ENCODE data around the gene WLS.
"Not testable (repeated sequence)": the region's sequence is repeated elsewhere in the genome, so short reads cannot be mapped to it uniquely, and the experiment has no call there.

Gene WLS

GRCh38 chr1:68232289-68233148 is at the start of gene WLS:
TSS of gene WLS (minus strand) at chr1:68232523. CDS start at chr1:68232299, 224 bp downstream.
- DNase-seq: peak in 57 of 58 donors; percentile 17 to 86 (median 68)

DNA sequence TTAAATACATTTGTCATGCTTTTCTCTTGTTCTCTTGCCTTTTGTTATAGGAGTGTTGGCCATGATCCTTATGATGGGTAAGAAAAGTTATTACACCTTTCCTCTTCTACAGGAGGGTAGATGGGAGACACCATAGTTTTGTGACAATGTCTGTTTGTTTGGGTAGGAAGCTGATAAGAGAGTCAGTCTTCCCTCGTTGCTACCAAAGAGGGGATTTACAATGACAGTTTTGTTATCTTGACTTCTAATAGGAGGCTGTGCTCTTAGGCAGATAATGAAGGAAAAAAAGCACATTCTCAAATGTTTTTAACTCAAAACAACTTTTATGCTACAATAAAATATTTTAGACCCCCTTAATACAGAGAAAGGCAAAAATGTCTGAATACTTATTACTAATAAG is 48.0 kb upstream of the WLS start:
- DNase-seq: no peak

DNA sequence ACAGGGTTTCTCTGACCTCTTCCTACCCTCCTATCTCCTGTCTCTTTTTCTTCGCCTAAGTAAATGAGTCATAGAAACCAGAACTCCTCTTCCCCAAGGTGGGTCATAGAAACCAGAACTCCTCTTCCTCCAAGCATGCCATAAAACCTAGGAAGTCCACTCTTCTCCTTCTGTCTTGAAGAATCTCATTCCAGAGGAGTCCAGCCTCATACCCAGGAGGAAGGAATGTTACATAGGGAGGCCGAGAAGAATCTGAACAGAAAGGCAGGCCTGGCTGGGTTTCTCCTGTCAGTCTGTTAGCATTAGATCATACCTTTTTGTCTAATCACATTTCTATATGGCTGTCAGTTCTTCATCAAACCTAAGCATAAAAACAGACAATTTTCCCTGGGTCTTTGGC is 47.5 kb upstream of the WLS start:
- DNase-seq: no peak

GRCh38 chr1:68278221-68278620 is 45.9 kb upstream of the WLS start:
- DNase-seq: no peak

DNA sequence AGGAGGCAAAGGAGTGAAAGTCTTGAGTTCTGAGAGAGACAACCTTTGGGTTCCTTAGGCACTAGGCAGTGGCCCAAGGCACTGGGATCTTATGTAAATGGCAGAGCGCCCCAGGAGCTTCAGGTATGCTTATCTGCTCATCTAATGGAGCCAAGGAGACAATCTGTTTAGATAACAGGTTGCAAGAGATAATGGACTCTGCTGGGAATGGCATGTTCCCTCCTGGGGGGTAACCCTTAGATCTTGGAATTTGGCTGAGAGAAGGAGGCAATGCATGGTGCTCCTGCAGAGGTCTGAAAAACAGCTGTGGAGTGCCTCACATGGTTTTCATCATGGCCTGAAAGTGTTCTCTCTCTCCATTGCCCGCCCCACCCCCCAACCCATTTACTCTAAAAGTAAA is 44.1 kb upstream of the WLS start:
- no peak for DNase-seq

- no peak for DNase-seq
Measured at GRCh38 chr1:68273530-68273929, 41.2 kb upstream of the WLS start.

- no peak for DNase-seq
Measured at GRCh38 chr1:68271596-68271995, 39.3 kb upstream of the WLS start.

DNA sequence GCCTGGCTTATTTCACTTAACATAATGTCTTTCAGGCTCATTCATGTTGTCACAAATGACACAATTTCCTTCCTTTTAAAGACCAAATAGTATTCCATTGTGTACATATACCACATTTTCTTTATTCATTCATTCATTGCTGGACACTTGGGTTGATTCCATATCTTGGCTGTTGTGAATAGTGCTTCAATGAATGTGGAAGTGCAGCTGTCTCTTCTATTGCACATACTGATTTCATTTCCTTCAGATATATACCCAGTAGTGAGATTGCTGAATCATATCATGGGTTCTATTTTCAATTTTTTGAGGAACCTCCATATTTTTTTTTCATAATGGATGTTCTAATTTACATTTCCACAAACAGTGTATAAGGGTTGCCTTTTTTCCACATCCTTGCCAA is 38.6 kb upstream of the WLS start:
- no peak for DNase-seq

DNA sequence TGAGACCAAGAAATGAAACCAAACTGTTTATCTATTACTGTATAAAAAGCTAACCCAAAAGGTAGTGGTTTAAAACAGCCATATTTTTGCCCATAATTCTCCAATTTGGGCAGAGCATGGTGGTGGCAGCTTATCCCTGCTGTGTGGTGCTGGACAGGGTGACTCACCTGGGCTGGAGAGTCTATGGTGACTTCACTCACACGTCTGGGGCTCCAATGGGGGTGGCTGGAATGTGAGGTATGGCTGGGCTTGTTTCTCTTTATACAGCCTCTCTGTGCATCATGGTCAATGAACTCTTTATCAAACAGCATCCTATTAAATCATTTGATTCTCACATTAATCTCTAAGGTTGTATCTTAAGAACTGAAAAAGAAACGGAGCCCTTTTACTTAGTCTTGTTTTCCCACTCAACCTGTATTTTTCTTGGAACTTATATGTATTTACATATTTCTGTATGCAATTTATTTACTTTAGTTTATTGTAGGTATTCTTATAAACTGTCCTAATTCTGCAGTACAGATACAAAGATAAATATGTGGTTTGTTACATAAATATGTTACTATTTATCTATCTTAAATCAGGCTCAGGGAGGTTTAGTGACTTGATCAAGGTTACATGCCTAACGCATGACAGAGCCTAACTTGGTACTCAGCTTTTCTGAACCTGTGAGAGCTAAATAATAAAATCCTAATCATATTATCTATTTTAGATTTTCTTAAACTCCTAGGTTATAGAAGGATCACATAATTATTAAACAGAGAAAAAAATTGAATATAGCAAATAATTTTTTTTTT is 37.5 kb upstream of the WLS start:
- no peak for DNase-seq

DNA sequence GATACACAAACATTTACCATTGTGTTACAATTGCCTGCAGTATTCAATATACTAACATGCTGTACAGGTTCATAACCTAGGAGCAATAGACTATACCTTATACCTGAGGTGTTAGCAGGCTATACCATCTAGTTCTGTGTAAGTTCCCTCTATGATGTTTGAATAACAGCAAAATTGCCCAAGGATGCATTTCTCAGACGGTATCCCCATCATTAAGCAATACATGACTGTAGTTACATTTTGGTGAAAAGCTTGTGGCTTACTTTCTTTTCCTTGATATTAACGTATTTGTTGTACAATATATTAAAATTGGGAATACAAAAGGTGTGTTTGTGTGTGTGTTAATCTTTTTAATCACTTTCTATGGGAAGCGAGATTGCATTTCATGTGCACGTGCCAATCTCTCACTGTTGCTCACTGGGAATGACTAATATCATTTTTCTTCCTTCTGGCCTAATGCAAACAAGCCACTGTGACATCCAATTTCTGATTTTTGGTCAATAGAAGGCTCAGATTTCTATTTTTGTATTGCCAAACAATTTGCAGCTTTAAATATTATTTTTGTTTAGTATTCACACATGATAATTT is 36.7 kb upstream of the WLS start:
- no peak for DNase-seq

- not testable (repeated sequence) for DNase-seq
Measured at GRCh38 chr1:68256824-68257223, 24.5 kb upstream of the WLS start.

- DNase-seq: no peak
Measured at GRCh38 chr1:68255301-68255700, 23.0 kb upstream of the WLS start.

- no peak for DNase-seq
Measured at GRCh38 chr1:68254667-68255226, 22.4 kb upstream of the WLS start.

- DNase-seq: no peak
Measured at GRCh38 chr1:68237040-68237439, 4.7 kb upstream of the WLS start.

GRCh38 chr1:68234094-68234493 is 1.8 kb upstream of the WLS start:
- DNase-seq: no peak

DNA sequence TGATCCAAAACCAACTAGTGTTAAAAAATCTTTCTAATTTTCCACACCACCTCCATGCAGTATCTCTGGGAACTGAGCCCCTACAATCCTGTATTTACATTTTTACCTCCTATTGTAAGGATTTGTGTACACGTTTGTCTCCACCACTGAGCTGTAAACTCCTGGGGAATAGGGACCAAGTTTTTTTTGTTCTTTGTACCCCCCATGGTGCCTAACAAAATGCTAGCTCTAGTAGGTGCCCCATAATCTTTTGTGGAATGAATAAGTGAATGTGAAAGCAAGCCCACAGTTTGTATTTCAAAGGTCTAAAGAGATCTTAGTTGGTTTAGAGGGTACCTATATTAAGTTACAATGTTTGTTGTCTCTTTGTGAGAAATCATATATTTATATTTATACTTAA is 879 bp upstream of the WLS start:
- DNase-seq: no peak

DNA sequence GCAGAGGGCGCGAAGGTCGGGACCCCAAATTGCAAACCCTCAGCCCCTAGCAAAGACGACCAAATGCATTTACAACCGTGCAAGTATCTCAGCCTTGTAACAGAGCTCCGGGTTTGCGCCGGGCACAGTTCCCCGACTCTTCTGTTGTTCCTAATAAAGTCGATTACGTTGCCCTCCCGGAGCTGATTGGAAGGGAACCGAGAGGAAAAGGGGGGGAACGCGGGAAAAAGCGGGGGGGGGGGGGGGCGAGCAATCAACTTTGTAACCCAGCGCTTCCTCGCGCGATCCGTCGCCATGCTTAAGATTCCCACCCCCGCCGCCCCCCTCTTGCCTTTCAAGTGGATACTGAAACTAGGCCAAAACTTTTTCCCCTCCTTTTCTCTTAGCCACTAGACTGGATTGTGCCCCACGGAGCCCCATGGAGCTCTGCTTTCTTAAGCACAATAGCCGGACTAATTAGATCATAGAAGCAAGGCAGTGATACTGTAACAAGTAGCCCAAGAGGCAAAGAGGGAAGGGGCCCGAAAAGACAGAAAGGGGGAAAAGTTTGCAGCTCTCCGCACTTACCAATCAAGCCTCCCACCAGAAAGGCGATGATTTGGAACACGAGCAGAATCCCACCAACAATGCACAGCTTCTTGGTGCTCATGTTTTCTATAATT is 565 bp downstream of the WLS start:
- peak in 42 of 58 donors; percentile 5 to 72 (median 44) for DNase-seq

DNA sequence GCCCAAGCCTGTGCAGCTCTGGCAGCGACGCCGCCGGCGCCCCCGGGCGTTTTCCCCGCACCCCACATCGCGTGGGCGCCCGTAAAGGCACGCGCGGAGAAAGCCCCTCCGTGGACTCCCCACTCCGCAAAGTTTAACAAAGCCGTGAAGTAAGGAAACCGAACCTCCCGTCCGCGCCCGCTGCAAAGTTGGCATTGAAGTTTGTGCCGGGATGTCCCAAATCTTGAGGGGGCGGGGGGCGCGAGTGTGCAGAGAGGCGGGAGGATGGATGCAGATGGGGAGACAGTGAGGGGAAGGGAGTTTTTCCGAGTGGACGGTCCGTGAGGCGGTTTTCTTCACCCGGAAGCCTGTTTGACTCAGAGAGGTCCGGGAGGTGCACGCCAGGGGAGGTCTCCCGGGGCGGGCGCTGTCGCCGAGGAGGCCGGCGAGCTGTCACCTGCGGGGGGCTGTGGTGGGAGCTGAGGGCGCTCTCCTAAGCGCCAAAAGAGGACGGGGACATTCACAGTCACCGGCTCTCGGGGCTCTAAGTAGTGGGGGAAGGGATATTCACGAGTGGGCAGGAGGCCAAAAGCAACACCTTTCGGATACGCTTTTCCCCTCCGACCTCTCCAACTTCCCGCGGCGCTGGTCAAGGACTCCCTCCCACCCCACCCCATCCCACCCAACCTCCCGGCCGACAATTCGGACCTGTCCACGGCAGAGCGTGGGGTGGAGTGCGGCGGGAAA is 1.3 kb downstream of the WLS start:
- DNase-seq: peak in 9 of 58 donors; percentile 7 to 71 (median 19)

GRCh38 chr1:68230484-68230802 is 1.9 kb downstream of the WLS start:
- peak in 2 of 58 donors; percentile 4 to 15 for DNase-seq

GRCh38 chr1:68229650-68230483 is 2.5 kb downstream of the WLS start:
- DNase-seq: peak in 4 of 58 donors; percentile 4 to 41 (median 28)

All from anterior cingulate cortex (tissue), 58 donors.